Glomerular endothelial cell (primary cell): ENCODE data around the gene CES4A. TPM values are rescaled to one million over a fixed set of nuclear protein-coding genes. Genes with fewer than 3 reads are reported as not detected.
"Not testable (repeated sequence)": the region's sequence is repeated elsewhere in the genome, so short reads cannot be mapped to it uniquely, and the experiment has no call there.

Experiments
- DNase-seq: peaks from one replicate; pipeline ENCODE4 v3.0.0-alpha.2; 2011; ENCODE audit warnings: low read depth, low spot score; ENCODE audit errors: extremely low read depth
- total RNA-seq: library from RNA; depleted of rRNA; stranded (reverse); fragments of >200 nt; gene quantifications from 2 replicates; pipeline ENCODE4 v1.2.3, GENCODE V29; 2015

Gene CES4A
- total RNA-seq, 1 donor from 2014 or later, result 2.6 TPM

DNA sequence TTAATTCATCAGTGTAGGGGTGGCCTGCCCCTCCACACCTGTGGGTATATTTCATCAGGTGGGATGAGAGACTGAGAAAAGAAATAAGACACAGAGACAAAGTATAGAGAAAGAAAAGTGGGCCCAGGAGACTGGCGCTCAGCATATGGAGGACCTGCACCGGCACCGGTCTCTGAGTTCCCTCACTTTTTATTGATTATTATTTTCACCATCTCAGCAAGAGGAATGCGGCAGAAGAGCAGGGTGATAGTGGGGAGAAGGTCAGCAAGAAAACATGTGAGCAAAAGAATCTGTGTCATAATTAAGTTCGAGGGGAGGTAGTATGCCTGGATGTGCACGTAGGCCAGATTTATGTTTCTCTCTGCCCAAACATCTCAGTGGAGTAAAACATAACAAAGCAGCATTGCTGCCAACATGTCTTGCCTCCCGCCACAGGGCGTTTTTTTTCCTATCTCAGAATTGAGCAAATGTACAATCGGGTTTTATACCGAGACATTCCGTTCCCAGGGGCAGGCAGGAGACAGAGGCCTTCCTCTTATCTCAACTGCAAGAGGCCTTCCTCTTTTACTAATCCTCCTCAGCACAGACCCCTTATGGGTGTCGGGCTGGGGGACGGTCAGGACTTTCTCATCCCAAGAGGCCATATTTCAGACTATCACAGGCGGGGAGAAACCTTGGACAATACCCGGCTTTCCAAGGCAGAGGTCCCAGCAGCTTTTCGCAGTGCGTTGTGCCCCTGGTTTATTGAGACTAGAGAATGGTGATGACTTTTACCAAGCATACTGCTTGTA lies 32.8 kb upstream of the CES4A start:
- not testable (repeated sequence) for DNase-seq

- not testable (repeated sequence) for DNase-seq
Observed at GRCh38 chr16:66956154-66956457, 32.3 kb upstream of the CES4A start.

DNA sequence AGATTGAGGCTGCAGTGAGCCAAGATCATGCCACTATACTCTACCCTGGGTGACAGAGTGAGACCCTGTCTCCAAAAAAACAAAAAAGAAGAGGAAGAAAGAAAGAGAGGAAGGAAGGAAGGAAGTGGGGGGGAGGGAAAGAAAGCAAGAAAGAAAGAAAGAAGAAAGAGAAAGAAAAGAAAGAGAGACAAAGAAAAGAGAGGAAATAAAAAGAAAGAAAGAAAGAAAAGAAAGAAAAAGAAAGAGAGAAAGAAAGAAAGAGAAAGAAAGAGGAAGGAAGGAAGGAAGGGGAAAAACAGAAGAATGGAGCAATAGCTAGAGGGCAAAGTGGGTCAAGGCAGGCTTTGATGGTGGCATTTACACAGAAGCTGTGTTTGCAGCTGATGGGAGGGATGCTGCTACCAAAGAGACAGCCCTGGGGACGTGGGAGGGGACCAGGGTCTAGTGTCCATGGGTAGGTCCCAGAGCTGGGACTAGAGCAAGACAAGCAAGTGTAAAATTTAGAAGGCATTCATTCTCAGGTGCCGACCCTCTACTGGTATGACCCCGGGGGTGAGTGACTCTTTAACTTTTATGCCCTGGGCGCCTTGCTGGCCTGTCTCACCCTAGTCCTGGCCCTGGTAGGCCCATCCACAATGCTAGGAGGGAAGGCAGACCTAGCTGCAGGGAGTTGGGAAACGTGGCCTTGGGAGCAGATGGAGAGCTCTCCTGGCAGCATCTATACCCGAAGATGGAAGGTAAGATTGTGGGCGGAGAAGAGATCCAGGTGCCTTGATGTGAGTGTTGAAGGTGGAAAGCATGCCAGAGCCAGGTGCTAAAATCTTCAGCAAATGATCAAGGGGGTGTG lies 29.3 kb upstream of the CES4A start:
- DNase-seq, result no peak

GRCh38 chr16:66959704-66960161 lies 28.7 kb upstream of the CES4A start:
- no peak for DNase-seq

GRCh38 chr16:66960270-66960669 lies 28.1 kb upstream of the CES4A start:
- DNase-seq, result no peak

GRCh38 chr16:66961065-66961744 lies 27.2 kb upstream of the CES4A start, which contains the start of gene CES3:
Gene CES3, plus strand, starts transcription at chr16:66961266. Its CDS starts 42 bp downstream, at chr16:66961308.
- peak; percentile 14 for DNase-seq

DNA sequence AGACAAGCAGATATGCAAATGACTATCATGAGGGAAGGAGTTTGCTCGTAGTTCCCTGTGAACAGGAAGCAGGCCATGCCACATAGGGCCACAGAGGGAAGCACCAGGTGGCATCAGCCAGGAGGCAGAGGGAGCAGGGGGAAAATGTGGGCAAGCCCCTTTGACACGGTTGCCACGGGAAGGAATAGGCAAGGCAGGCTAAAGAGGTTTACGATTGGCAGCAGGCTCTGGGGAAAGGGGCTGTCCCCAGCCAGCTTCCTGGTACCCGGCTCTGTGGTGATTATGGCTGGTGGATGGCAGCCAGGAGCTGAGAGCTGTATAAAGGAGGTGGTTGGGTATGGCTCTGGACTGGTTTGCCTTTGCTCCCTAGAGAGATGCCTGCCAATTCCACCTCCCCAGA lies 26.5 kb upstream of the CES4A start:
- no peak for DNase-seq

GRCh38 chr16:66964049-66964448 lies 24.3 kb upstream of the CES4A start:
- no peak for DNase-seq

DNA sequence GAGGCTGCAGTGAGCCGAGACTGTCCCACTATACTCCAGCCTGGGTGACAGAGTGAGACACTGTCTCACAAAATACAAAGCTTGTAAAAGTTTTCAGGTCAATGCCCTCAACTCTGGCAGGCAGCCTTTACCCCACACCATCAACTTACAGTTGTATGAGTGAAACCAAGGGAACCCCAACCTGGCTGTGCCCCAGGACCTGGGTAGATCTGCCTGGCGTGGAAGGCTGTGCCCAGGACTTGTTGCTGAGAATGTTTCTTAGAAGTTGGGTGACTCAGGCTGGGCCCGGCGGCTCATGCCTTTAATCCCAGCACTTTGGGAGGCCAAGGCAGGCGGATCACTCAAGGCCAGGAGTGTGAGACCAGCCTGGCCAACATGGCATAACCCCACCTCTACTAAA lies 19.5 kb upstream of the CES4A start:
- no peak for DNase-seq

GRCh38 chr16:66970775-66971720 lies 17.3 kb upstream of the CES4A start:
- DNase-seq, result no peak

GRCh38 chr16:66972983-66973382 lies 15.4 kb upstream of the CES4A start:
- DNase-seq, result no peak

DNA sequence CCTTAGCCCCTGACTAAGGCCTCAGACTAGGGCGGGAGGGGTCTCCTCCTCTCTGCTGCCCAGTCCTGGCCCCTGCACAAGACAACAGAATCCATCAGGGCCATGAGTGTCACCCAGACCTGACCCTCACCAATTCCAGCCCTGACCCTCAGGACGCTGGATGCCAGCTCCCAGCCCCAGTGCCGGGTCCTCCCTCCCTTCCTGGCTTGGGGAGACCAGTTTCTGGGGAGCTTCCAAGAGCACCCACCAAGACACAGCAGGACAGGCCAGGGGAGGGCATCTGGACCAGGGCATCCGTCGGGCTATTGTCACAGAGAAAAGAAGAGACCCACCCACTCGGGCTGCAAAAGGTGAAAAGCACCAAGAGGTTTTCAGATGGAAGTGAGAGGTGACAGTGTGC lies 14.7 kb upstream of the CES4A start:
- DNase-seq, result no peak

DNA sequence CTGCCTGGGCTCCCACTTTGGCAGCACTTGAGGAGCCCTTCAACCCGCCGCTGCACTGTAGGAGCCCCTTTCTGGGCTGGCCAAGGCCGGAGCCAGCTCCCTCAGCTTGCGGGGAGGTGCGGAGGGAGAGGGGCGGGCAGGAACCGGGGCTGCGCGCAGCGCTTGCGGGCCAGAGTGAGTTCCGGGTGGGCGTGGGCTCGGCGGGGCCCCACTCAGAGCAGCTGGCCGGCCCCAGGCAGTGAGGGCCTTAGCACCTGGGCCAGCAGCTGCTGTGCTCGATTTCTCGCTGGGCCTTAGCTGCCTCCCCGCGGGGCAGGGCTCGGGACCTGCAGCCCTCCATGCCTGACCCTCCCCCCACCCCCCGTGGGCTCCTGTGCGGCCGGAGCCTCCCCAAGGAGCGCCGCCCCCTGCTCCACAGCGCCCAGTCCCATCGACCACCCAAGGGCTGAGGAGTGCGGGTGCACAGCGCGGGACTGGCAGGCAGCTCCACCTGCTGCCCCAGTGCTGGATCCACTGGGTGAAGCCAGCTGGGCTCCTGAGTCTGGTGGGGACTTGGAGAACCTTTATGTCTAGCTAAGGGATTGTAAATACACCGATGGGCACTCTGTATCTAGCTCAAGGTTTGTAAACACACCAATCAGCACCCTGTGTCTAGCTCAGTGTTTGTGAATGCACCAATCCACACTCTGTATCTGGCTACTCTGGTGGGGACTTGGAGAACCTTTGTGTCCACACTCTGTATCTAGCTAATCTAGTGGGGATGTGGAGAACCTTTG lies 14.0 kb upstream of the CES4A start:
- not testable (repeated sequence) for DNase-seq

GRCh38 chr16:66974932-66975246 lies 13.5 kb upstream of the CES4A start:
- not testable (repeated sequence) for DNase-seq

DNA sequence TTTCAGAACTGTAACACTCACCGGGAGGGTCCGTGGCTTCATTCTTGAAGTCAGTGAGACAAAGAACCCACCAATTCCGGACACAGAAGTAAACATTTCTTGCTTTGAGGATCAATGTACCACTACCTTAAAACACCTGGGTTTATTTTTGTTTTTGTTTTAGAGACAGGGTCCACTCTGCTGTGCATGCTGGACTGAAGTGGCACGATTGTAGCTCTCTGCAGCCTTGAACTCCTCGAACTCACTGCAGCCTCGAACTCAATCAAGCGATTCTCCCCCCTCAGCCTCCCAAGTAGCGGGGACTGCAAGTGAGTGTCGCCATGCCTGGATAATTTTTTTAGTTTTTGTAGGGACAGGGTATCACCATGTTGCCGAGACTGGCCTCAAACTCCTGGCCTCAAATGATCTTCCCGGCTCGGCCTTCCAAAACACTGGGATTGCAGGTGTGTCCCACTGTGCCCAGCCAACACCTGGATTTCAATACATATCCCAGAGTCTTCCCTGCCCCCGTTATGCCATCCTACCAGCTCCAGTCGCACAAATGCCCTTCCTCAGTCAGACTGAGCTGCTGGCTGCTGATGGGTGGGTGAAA lies 13.0 kb upstream of the CES4A start:
- no peak for DNase-seq

GRCh38 chr16:66976746-66977145 lies 11.6 kb upstream of the CES4A start:
- DNase-seq, result no peak

DNA sequence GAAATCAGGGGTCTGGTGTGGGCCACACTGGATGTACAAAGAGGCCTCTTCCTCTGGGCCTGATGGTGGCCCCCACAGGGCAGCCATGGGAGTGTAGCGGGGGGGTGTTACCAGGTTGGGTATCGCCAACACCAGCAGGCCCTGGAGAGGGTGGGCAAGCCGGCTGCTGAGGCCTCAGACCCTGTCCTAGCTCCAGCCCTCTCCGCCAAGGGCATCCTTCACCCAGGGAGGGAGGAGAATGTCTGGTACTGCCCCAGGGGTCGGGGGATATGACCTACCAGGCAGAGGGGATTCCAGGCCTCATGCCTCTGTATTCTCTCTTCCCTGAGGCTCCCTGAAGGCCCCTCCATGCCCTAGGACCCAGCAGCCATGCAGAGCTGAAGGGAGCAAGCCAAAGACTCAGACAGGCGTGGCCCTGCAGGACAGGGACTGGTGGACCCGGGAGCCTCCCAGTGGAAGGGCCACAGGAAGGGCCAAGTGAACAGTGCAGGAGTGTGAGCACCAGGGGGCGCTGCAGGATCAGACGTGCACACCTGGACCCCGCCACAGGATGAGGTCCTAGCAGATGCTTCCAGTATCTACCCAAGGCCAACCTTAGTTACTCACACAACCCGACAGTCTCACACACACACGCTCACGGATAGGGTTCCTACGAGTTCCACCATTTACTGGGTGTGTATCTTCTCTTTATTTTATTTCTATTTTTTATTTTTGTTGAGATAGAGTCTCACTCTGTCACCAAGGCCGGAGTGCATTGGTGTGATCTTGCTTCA lies 10.9 kb upstream of the CES4A start:
- peak; percentile 29 for DNase-seq

GRCh38 chr16:66979011-66979717 lies 9.2 kb upstream of the CES4A start:
- no peak for DNase-seq
